GM10847 (cell line): Measurements from ENCODE around the gene PRXL2A.

Experiments
- POLR2A ChIP-seq: IDR thresholded peaks from 2 replicates; pipeline ENCODE4 v1.6.1; 2011; ENCODE audit not compliant: insufficient read length; ENCODE audit errors: extremely low read depth

PRXL2A gene

DNA sequence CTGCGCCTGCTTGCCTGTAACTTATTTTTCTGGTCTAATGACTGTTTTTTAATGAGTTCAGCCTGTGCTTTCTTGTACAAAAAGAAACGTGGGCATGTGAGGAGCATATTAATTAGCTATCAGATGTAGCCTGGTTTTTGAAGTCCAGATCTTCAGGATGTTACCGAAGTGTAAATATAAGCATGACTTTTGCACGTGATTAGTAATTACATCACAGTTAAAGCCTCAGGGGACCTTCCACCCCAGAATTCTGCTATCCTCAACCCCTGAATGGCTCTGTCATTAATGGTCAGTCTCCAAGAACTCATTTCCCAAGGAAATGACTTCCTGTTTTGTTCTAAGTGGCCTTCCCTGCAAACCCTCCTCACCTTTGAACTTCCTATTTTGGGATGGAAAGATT is 2.1 kb upstream of the PRXL2A start:
- TF ChIP-seq POLR2A, result no peak

GRCh38 chr10:80407812-80408241 is 524 bp upstream of the PRXL2A start:
- no peak for TF ChIP-seq POLR2A

DNA sequence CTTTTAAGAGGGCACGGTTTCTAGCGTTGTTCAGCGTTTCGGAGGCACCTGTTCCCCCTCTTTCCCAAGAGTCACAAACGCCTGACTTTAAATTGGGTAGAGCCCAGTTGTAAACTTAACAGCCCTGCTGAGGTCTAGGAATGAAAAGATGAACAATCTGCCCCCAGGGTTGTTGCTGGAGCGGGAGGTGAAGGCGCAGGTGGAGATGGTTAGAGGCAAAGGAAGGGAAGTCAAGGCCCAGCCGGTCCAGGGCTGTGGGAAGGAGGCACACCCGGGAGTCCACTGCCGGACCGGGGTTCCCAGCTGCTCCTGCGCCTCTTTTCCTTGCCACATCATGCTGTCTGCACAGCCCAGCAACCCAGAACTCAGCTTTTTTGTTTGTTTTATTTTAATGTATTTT is 770 bp downstream of the PRXL2A start:
- TF ChIP-seq POLR2A, result no peak

DNA sequence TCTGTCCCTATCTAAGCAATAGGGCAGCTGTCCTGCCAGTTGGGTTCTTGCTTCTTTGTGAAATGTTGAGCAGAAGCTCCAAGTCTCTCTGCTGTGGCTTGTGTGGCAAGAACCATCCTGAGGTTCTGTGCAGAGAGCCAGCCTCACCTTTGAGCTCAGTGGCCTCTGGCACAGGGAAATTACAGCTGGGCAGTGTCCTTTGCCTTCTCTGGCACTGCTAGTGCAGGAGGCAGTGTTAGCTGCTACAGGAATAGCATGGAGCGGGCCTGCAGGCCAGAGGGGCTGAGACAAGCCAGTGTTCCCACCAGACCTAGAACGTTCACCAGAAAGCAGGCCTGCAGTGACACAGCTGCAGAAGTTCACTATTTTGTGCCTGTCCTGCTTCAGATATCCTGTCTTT is 1.8 kb downstream of the PRXL2A start:
- TF ChIP-seq POLR2A, result no peak

DNA sequence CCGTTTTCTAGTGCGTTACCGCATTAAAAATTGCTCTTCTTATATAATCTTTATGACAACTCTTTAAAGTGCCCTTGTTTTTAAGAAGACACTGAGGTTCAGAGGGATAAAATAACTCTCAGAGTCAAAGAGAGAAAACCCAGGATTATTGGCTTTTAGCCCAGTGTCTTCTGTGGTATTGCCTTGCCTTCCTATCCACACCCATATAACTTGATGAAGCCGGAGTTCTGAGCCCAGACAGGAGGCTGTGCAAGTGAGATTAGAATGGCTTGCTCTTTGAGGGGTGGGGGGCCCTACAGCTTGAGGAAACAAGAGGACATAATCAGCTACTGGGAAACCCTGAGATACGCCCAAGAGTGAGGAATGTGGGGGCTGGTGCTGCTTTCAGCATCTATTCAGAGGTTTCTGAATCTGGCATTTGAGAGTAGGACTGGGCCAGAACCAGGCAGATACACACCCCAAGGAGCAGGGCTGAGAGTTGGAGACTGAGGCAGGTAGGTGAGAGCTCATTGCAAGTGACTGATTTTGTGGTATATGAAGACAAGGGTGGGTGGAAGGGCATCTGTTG is 2.3 kb downstream of the PRXL2A start:
- TF ChIP-seq POLR2A, result no peak

- no peak for TF ChIP-seq POLR2A
These were observed 2.9 kb downstream of the PRXL2A start for GRCh38 chr10:80411267-80411668.

DNA sequence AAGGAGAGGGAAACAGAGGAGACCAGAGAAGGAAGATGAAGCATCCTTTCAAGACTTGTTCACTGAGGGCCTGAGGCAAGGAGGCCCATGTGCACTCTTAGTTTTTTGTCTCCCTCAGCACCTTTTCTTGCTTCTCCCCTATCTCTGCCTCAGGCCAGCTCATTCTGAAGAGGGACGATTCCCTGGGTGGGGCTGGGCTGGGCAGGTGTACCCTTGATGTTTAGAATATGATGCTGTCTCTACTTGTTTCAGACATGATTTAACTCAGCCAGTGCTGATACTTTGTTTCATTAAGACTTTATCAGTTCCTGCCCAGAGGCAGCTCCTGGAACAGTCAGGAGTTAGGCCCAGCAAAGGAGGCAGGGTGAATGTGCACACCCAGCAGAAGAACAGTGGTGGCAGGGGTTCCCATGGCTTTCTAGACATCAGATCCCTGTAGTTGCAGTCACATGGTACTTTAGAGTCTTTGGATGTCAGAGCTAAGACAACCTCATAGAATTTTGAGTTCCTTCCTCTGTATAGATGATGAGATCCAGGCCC is 3.4 kb downstream of the PRXL2A start:
- no peak for TF ChIP-seq POLR2A

DNA sequence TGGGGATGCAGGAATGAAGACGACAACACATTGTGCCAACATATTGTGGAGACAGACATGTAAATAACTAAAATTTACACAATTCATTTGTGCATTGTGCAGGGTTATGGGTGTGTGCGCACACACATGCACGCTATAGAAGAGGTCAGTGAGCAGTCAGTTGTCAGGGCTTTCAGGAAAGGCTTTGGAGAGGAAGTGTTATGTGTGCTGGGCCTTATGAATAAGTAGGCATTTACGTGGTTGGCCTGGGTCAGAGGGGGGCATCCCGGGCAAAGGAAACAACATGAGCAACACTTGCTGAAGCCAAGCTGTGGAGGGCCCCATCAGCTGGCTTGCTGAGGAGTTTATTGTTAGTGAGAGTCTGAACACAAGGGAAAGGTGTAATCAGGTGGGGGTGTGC is 4.1 kb downstream of the PRXL2A start:
- TF ChIP-seq POLR2A, result no peak

GRCh38 chr10:80413271-80413996 is 5.1 kb downstream of the PRXL2A start:
- no peak for TF ChIP-seq POLR2A

DNA sequence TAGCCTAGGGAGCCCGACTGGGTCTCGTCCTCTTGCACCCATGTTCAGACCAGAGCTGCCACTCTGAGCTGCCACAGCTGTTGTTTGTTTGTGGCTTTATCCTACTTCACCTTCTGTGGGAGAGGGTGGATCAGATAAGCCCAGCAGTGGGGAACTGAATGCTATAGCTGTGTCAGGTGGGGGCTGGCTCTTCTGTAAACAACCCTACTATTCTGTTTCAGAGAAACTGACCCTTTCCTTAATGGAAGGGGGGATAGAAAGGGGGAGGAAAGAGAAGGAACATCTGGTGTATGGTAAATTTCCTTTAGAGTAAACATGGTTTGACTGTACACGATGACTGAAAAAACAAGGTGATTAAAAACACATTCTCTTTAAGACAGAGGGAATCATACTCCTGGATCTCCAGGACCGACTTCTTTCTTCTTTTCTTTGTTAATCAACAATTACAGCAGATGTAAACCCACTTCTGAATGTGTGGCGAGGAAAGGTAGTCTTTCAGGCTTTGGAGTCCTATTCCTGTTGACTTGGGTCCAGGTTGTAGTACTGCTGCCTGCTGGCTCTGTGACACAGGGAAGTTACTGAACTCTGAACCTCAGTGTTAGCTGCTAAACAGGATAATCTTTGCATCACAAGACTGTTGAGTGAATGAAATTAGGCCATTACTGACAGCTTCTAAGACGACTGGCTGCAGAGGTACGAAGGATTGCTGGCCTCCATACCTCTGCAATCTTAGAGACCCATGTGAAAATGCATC is 6.0 kb downstream of the PRXL2A start:
- TF ChIP-seq POLR2A, result no peak

GRCh38 chr10:80415734-80416478 is 7.6 kb downstream of the PRXL2A start:
- no peak for TF ChIP-seq POLR2A

DNA sequence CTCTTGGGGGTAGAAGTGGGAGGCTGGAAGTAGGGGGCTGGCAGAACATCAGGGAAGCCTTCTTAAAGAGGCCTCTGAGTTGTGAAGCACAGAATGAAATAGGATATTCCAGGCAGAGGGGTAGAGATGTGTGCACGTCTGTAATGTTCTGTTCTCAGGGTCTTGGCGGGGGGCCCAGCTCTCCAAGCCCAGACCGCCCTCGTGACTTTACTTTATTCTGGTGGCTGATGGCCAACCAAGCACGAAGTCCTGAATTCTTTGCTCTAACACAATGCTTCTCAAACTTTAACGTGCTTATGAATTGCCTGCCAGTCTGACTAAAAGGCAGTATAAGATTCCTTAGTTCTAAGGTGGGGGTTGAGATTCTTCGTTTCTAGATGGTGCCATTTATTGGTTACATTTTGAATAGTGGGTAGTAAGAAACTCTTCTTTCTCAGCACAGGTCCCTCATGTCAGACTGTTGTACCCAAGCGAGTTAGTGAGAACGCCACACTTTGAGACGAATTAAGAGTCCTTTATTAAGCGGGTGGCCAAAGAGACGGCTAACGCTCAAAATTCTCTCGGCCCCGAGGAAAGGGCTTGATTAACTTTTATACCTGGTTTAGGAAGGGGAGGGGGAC is 8.2 kb downstream of the PRXL2A start:
- no peak for TF ChIP-seq POLR2A

DNA sequence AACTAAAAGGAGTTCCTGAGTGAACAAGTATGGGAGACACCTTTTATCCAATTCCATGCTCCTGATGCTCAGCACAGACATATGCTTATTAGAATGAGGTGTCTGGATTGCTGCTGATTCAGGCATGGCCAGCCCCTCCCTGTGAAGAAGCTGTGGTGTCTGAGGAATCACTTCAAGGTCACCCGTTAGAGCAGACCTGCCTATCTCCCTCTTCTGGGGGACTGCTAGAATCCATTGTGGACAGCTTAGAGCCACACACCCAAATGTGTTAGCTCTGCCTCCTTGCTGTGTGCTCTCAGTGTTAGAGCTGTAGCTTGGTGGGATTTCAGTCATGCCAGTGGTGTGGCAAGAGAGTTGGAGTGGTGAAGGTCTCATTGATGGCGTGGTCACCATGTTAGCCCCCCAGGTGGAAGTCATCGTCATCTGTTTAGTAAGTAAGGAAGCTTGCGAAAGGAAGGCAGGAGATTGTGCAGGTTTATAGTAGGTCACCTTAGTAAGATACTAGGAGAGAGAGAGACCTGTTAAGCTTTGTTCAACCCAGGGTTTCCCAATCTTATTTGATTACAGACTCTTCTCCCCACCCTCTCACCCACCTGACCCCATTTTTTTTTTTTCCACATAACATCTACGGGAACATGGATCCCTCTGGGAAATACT is 12.8 kb downstream of the PRXL2A start:
- TF ChIP-seq POLR2A, result no peak
